Stimulated activated CD4-positive, alpha-beta T cell treated with anti-CD3 and anti-CD28 coated beads, Interleukin-12 subunit alpha, Interleukin-12 subunit beta, amount 100 ng/mL, for 4 hours (primary cell): Measurements from ENCODE around the gene VHLL.
"Not testable (repeated sequence)": the region's sequence is repeated elsewhere in the genome, so short reads cannot be mapped to it uniquely, and the experiment has no call there.

Experiments used
- DNase-seq: peaks from one replicate; pipeline ENCODE4 v3.0.0-alpha.2; 2020

The VHLL gene

DNA sequence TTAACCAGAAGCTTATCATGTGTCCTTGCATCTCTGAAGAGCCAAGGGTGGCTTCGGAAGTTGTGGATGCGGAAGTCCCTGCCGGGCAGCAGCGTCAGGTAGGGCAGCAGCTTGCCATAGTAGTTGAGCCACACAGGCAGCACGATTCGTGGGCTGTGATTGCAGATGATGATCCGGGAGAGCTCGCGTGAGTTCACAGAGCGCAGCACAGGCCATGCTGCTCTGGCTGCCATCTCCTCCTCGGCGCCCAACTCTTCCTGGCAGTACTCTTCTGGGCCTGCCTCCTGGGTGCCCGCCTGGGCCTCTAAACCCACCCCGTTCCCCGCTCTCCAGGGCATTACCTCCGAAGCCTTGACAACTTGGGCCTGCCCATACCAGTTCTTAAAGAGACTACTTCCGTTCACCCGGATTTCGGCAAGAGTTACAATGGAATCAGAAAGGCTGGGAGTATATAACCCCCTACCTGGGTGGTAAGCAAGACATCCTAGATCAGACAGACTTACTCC is at the start of gene VHLL:
TSS of gene VHLL (minus strand) at position 456 of the 506 bp plus-strand sequence. CDS start at position 338, 118 bp downstream.
- DNase-seq: no peak

DNA sequence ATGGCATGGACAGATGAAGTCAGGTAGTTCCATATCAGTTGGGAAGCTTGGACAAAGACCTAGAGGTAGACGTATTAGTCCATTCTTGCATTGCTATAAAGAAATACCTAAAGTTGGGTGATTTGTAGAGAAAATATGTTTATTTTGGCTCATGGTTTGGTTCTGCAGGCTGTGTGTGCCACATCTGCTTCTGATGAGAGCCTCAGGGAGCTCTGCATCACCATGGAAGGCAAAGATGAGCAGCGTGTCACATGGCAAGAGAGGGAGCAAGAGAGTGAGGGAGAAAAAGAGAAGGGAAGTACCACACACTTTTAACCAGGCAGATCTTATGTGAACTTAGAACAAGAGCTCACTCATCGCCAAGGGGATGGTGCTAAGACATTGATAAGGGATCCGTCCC is 48.2 kb upstream of the VHLL start:
- no peak for DNase-seq

DNA sequence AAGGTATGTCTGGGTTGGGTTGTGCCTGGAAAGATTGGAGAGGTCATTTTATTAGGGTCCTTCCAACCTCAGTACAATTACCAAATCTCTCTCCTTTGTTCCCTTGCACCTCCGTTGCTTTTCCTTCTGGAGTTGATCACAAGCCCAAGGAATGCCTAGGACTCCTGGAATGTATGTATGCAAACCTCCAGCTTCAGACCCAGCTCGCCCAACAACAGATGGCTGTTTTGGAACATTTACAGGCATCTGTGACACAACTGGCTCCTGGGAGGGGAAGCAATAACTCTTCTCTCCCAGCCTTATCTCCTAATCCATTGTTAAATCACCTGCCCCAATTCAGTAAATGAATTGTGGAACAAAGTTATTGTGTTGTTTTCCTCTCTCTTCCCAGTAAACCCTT is 47.5 kb upstream of the VHLL start:
- DNase-seq: no peak

DNA sequence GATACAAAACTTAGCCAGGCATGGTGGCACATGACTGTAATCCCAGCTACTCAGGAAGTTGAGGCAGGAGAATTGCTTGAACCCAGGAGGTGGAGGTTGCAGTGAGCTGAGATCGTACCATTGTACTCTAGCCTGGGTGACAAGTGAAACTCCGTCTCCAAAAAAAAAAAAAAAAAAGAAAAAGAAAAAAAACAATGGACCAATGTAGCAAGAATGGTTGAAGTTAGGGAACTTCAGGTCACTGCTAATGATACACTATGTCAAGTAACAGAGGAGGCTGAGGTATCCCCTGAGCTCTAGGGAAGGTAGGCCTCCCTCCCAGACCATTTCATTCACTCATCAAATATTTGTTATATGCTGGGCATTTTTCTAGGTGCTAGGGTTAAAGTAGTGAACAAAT is 46.9 kb upstream of the VHLL start:
- not testable (repeated sequence) for DNase-seq

DNA sequence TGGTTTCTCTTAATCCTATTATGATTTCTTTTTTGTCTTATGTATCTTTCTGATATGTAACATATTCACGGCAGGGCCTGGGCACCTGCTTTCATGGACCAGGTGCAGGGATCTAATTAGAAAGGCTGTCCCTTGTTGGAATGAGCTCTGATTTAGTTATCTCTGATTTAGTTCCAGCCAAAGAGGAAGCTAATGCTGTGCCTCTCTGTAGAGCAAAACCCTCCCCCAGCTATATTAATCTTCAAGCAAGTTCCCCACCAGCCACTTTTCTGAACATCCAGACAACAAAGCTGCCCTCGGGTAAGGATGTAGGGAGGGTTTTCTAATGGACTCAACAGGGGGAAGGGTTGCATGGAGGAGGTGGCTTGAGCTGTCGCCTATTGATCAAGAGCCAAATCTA is 45.3 kb upstream of the VHLL start:
- no peak for DNase-seq

DNA sequence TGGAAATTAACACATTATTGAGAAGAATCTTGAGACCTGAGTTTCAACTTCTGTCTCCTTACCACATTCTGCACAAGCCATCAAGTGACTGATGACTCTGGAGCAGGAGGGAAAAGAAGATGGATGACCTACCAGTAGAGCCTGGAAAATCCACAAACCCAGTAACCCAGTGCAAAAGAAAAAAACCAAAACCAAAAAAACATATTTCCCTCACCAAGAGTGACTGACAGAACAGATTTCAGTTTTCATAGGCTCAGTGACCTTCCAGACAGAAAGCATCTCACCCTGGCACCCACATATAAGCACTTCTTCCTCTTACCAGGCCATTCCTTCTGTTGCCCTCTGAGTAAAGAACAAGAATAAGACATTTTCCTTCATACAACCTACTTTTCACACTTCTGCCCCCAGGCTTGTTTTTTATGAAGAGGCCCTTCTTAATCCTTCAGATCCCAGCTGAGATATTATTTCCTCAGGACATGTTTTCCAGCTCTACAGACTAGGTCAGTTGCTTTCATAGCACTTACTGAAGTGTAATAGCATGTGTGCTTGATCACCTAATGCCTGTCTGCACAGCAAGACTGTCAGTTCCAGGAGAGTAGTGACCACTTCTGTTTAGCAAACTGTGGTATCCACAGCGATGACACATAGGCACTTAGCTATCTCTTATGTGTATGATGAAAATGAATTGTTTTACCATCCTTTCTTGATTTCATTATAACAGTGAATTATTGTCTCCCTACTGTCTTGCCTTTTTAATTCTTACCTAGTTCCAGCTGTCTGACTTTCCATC is 43.3 kb upstream of the VHLL start:
- DNase-seq: no peak

DNA sequence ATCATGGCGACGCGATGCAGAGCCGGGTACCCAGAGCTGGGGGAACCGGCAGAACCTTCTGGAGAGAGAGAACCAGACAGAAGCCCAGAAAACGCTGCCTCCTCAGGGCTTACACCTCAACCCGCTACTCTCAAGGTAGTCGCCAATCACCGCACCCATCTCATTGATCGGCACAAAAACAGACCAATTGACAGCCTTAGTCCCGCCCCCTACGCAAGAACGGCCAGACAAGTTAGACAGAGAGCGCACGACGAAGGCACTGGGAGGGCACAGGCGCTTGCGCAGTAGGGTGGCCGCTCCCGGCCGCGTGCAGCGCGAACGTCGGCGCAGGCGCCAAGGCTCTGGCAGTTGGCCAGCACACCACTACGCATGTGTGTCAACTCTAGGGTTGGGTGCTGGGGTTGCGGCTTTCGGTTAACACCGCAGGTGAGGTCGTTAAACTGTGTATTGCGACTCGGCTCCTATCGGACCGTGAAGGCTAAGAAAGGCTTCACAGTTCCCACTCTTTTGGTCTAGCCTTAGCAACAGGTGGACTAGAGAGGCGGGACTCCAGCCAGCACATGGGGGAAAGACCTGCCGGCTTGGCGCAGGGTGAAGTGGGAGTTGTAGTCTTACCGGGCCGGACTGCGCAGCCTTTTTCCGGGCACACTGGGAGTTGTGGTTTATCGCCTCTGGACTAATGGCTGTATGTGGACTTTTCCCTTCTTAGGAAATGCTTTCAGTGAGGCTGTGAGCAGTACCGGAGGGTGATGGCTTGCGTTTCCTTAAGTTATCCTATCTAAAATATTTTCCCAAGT is 39.3 kb upstream of the VHLL start, which contains the start of the genes CCT3 and TSACC:
TSS of gene CCT3 (minus strand) at position 113 of the 797 bp plus-strand sequence. CDS start at position 5, 108 bp downstream.
TSS of gene TSACC (plus strand) at position 347 of the 797 bp plus-strand sequence. CDS start 1,232 bp downstream, outside the sequence.
- DNase-seq: peak; percentile 99

DNA sequence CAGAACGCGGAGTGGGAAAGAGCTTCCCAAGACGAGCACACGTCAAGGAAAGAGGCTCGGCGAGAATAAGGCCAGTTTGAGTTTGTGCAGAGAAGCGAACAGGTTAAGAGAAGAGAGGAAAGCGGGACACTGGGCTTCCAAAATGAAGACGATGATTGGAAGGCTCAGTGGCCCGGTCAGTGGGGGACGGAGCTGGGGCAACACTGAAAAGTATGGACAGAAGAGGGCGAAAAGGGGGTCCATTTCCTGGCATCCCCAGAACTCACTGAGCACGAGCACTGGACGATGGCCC is 38.7 kb upstream of the VHLL start:
- DNase-seq: no peak

DNA sequence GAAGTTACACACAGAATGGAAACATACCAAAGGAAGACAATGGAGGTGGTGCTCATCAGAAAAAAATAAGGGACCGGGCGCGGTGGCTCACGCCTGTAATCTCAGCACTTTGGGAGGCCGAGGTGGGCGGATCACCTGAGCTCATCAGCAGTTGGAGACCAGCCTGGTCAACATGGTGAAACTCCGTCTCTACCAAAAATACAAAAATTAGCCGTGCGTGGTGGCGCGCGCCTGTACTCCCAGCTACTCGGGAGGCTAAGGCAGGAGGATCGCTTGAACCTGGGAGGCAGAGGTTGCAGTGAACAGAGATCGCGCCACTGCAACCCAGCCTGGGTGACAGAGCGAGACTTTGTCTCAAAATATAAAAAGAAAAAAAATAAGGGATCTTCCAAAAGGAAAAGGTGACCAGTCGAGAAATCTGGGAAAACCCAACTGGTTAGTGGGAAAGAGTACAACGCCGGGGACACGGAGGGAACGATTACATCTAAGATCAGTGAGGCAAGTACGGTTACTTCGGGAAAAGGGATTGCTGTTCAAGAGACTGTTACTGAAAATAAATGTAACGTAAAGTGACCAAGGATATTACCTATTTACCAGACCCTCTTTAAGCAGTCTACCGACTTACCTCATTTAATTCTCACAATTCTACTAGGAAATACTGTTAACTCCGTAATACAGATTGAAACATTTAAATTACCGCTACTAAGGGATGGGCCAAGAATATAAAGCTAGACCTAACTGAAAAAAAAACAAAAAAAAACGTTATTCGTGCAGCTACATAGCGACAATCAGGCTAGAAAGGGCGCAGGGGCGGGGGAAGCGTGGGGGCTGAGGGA is 38.2 kb upstream of the VHLL start:
- DNase-seq: no peak

DNA sequence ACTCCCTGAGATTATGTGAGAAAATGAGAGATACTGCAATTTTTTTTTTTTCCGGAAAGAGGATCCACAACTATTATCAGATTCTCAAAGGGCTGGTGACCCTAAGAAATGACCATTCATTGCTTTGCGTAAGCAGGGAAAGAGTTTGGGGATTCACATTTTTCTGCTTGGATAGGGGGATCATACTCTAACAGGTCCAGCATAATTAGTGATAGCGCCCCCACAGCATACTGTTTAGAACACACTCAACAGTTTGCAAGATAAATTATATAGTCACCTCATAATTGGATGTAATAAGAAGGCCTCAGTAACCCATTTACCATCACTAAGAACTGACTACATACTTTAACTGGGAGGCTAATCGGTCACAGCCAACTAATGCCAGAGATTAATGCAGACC is 37.1 kb upstream of the VHLL start:
- no peak for DNase-seq

DNA sequence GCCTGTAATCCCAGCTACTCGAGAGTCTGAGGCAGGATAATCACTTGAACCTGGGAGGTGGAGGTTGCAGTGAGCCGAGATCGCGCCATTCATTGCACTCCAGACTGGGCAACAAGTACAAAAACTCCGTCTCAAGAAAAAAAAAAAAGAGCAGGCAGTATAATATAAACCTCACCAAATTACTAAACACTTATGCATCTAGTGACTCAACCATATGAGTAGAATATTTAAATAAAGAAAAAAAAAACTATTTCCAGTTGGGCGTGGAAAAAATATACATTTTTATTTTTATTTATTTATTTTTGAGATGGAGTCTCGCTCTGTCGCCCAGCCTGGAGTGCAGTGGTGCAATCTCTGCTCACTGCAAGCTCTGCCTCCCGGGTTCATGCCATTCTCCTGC is 24.1 kb upstream of the VHLL start:
- not testable (repeated sequence) for DNase-seq

DNA sequence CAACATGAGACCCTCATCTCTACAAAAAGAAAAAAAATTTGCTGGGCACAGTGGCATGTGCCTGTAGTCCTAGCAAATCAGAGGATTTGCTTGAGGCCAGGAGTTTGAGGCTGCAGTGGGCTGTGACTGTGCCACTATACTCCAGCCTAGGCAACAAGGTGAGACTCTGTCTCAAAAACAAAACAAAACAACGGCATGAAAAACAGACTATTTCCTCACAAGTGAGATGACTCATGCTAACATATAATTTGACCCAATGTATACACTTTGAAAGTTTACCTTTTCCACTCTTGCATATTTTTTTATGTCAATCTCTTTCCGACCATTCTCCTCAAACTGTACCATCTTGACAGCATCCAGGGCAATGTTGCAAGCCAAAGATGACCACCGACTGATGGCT is 21.5 kb upstream of the VHLL start:
- DNase-seq: no peak

DNA sequence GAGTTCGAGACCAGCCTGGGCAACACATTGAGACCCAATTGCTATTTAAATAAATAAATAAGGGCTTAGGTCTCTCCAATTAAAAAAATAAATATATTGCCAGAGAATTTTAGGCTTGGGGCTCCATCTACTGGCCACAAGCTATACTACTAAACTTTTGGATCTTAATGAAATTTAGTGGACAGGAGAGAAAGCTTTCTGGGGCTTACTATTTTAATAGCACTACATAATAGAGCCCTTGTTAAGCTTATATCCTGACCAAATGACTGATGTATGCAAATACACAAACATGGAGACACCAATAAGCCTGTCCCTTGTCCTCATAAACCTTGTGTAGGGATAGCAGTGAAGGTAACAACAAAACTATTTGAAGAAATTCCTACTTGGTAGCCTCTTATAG is 20.6 kb upstream of the VHLL start:
- no peak for DNase-seq

DNA sequence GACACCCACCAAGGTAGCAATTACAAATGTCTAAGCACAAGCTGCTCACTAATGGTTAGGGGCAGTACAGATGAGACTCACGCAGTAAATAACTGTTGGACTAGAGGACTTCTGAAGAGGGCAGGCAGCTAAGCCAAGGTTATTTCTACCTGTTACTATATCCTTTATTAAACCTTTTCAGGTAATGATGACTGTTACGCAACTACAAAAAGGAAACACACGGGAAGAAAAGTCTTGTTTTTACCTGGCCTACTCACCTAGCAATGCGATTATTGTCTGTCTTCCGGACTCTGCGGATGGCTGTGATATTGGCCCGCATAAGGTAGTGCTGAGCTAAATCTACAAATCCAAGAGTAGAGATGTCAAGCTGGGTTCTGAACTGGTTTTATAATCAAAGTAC is 17.8 kb upstream of the VHLL start:
- DNase-seq: no peak

DNA sequence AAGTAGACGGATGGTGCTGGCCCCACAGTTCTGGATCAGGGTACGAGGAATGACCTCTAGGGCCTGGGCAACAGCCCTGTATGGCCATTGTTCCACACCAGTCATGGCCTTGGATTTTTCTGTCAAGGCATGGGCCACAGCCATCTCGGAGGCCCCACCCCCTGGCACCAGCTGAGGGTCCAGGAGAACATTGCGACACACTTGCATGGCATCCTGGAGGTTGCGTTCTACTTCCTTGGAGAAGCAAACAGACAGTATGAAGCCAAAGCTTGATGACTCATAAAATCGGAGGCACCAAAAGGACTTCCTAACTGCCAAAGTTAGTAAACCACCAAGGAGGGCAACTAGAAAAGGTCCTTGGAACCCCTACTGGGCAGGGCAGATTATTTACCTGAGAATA is 11.9 kb upstream of the VHLL start:
- no peak for DNase-seq

DNA sequence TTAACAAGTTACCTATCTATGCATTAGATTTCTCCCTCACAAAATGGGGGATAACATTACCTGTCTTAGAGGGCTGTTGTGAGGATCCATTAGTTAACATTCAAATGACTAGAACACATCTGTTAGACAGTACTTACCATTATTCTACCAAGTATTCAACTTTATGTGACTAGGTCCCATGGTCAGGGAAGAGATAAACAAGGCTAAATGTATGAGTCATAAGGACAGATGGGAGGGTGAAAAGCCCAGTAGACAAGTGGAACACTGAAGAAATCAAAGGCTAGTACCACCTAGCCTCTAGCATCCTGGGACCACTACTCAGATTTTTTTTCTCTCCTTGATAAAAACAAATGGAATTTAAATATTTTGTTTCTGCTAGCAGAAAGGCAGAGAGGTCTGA is 9.0 kb upstream of the VHLL start:
- no peak for DNase-seq

DNA sequence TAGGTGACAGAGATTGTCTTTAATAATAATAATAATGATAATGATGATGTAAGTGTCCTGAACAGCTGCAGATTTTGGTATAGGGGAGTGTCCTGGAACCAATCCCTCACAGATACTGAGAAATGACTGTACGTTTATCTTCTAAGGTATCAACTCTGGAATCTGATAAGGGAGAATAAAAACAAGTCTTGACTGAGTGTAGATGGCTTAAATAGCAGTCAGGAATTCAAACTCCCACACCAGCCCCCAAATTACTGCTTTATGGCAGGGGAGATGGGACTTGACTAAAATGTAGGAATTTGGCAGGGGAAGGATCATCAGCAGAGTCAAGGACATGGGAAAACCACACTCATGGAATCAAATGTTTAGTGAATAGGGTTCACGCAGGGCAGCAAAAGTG is 6.1 kb upstream of the VHLL start:
- DNase-seq: no peak

DNA sequence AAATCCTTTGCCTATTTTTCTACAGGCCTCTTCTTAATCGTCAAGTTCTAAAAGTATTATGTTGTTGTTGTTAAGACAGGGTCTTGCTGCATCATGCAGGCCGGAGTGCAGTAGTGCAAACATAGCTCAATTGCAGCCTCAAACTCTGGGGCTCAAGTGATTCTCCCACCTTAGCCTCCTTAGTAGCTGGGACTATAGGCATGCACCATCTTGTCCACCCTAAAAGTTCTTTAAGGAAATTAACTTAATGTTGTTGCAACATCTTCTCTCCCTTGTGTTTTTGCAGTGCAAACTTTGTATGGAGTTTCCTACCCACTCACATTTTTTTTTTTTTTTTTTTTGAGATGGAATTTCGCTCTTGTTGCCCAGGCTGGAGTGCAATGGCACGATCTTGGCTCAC is 4.1 kb upstream of the VHLL start:
- DNase-seq: no peak

DNA sequence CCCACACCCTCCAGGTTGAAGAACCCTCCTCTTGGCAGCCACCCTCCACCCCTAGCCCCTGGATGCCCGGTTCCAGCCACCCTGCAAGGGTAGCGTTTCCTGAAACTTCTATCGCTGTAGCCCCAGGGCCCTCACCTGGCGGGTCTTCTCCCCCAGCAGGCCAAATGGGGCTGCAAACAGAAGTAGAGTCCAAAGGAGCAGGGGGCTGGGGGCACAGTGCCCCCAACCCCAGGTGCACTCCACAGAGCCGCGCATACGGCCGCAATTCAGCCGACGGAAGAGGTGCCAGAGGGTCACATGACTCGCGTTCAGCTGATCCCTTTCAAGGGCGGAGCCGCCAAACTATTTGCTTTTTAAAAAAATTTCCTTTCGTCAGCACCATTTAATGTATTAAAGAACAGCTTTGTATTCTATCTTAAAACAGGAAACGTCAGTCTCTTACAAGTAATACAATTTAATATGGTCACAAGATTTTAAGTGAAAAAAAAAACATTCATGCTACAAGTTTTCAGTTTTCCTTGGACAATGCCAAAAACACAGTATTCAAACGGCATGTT is 3.6 kb downstream of the VHLL start, which contains the start of gene GLMP:
TSS of gene GLMP (minus strand) at position 289 of the 557 bp plus-strand sequence. CDS start at position 255, 34 bp downstream.
- peak; percentile 48 for DNase-seq

DNA sequence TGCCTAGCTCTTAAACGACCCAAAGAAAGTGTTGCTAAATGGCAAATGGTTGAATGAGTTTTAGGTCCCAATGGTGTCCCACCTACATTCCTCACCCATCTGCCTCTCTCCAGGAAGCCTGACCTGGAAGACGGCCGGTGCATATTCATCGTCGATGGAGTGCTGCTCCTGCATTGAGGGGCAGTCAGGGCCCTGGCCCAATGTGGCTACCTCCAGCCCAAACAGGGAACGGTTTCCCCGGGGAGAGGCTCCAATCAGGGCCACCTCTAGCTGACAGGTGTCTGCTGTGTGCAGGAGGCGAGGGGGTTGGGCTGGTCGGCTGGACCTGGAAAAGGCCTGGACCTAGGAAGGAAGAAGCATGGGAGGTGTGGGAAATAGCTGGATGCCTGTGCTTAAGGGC is 5.2 kb downstream of the VHLL start:
- DNase-seq: no peak

DNA sequence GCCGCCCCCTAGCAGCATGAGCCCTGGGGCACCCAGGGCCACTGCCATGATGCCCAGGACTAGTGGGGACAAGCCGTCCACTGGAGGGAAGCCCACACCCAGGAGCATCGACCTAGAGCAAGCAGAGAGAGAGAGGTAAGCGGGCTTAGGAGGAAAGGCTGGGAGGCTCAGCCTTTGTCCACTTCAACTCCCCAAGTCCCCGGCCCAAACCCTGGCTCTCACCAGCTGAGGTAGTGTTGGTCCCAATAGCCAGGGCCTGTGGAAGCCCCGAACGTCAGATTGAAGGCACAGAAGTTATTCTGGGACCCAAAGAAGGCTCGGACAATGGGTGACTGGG is 6.0 kb downstream of the VHLL start:
- no peak for DNase-seq

DNA sequence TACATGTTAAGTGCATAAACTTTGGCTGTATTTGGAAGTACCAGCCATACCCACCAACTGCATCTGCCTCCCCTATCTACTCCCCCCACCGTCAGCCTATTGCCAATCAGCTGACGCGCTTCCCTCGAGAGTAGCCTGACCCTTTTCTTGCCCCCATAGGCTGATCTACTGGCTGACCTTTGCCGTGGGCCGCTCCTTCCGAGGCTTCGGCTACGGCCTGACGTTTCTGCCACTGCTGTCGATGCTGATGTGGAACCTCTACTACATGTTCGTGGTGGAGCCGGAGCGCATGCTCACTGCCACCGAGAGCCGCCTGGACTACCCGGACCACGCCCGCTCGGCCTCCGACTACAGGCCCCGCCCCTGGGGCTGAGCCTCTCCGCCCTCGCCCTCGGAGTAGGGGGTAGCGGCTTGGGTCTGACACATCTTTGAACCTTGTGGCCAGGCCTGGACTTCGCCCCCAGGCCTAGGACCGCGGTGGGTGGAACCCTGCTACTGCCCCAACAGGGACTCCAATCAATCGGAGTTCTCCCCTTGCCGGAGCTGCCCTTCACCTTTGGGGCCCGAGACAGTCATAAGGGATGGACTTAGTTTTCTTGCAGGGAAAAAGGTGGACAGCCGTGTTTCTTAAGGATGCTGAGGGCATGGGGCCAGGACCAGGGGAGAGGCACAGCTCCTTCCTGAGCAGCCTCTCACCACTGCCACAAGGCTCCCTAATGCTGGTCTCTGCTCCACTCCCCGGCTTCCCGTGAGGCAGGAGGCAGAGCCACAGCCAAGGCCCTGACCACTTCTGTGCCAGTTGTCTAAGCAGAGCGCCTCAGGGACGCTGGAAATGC is 7.7 kb downstream of the VHLL start:
- no peak for DNase-seq
